HG03575 (cell line): ENCODE measurements around the gene SIK3.

Experiments used
- ATAC-seq: cut with Tn5 transposase; IDR thresholded peaks from one replicate; pipeline ENCODE4 v1.9.1; 2021; ENCODE audit not compliant: unreplicated experiment, insufficient number of reproducible peaks, low FRiP score; ENCODE audit errors: extremely low read depth

Gene SIK3

GRCh38 chr11:116893437-116893836 is 204.8 kb downstream of the SIK3 start:
- no peak for ATAC-seq

DNA sequence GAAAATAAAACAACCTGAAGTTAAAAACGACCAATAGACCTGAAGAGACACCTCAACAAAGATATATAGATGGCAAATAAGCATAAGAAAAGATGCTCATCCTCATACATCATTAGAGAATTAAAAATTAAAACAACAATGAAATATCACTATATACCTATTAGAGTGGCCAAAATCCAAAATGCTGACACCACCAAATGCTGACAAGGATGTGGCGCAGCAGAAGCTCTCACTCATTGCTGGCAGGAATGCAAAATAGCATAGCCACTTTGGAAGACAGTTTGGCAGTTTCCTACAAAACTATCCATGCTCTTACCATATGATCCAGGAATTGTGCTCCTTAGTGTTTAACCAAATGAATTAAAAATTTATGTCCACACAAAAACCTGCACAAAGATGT is 205.9 kb downstream of the SIK3 start:
- no peak for ATAC-seq

- no peak for ATAC-seq
These were observed 206.5 kb downstream of the SIK3 start for GRCh38 chr11:116891746-116892145.

- no peak for ATAC-seq
These were observed 207.6 kb downstream of the SIK3 start for GRCh38 chr11:116890607-116891006.

DNA sequence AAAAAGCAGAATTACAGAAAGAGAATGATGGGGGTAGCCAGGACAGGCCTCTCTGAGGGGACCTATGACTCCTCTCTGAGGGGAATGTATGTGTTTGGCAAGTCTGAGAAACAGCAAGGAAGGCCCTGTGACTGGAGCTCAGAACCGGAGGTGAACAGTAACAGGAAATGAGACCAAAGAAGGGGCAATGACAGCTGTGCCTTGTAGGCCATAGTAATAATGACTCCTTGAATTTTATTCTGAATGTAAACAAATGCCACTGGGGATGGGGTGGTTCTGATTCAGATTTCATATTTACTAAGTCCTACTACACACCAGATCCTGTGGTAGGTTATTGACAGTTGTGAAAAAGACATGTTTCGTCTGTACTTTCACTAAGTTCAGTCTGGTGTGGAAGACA is 208.0 kb downstream of the SIK3 start:
- ATAC-seq: no peak

GRCh38 chr11:116888884-116889549 is 209.2 kb downstream of the SIK3 start:
- ATAC-seq: no peak

DNA sequence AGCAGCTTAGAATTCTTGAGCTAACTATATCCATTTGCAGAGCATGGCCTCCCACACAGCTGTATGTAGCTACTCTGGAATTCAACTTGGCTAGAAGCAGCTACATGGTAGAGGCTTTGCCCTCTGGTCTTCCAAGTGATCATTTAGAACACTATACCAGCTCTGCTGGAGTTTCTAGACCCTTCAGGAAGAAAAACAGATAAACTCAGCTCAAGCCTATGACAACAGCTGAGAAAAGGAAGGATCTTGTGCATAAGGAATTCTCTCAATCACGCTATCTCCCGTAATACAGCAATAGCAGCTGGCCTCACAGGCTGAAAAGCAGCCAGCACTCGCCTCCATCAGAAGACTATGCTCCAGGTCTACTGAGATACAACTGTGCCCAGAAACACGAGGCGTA is 210.2 kb downstream of the SIK3 start:
- no peak for ATAC-seq

GRCh38 chr11:116885951-116886655 is 212.1 kb downstream of the SIK3 start:
- ATAC-seq: no peak

DNA sequence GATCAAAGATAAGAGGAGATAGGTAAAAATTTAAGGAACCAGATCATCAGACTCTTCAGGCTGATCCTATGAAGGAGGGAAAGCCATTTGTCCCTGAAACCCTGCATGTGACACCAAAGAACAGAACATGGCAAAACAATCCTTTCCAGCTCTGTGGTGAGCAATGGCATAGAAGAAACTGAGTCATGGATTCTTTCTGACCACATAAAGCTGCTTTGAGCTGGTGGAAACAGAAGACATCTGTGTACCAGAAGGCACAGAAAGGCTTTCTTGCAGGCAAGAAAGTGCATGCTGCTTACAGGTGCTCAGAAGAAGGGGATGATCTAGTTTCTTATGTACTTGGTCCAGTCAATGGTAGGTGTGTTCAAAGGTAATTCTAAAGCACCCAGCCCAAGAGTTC is 215.8 kb downstream of the SIK3 start:
- no peak for ATAC-seq

GRCh38 chr11:116881143-116881542 is 217.1 kb downstream of the SIK3 start:
- ATAC-seq: no peak

- no peak for ATAC-seq
These were observed 218.2 kb downstream of the SIK3 start for GRCh38 chr11:116879800-116880625.

- no peak for ATAC-seq
These were observed 221.6 kb downstream of the SIK3 start for GRCh38 chr11:116876656-116877055.

GRCh38 chr11:116875194-116875593 is 223.0 kb downstream of the SIK3 start:
- ATAC-seq: no peak

DNA sequence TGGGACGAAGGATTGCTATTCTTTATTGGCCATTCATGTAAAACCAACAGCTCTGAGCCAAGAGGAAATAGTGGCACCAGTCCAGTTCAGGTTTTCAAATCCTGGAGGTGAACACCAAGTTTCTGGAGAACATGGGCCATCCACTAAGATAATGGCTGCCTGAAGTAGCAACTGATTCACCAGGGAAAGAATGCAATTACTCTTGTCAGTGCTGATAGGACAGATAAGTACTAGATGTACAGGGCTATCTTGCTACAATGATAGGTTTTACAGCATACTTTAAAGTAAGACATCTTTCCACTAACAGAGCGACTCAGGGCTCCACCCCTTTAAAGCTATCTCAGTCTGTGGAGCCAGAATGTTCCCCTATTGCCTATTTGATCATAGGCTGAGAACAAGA is 224.0 kb downstream of the SIK3 start:
- no peak for ATAC-seq

DNA sequence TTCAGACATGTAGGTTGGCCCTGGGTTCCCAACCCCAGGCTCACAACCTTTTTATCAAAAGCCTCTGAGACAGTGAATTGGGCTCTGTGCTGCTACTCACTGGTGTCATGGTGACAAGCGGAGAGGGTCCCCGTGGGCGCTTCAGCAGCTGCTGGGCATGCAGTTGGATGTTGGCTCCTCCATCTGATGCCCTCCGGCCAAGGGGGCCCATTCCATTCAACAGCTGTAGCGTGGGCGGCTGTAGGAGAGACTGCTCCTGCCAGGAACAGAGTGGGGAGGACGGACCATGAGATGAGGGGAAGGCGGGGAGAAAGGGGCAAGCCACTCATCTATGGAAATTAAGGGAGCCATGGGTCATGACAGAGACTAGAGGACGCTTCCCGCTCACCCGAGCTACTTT is 224.8 kb downstream of the SIK3 start:
- ATAC-seq: no peak

DNA sequence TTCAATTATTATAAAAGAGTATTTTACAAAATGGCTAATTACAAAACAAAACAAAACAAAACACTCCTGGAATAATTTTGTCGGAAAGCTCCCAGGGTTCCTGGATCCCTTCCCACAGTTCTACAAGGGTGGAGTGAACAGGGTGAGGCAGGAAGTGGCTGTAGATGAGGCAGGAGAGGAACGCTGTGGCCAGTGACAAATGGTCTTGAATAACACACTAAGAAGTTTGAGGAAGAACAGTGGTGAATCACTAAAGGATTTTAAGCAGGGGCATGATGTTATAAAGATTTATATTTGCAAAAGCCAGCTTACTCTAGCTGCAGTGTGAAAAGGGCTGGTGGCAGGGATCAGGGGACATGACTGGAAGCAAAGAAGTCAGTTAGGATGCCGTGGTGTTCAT is 227.0 kb downstream of the SIK3 start:
- ATAC-seq: no peak

DNA sequence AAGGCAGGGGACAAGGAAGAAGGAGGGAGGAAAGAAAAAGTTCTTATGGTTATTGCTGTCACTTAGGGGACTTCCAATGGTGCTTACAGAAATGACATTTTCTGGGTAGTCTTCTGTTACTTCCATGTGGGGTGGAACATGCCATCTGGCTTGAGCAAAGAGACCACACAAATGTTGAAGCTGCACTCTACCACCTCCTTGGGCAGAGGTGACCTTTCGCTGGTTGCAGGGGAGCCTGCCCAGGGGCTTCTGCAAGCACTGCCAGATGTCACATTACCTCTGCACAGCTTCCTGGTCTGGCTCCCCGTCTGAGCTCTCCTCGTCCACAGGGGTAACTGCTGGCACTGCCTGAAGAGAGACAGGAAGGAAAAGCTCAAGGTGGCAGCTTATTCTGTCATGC is 228.2 kb downstream of the SIK3 start:
- ATAC-seq: no peak

- ATAC-seq: no peak
These were observed 228.6 kb downstream of the SIK3 start for GRCh38 chr11:116869610-116870009.

DNA sequence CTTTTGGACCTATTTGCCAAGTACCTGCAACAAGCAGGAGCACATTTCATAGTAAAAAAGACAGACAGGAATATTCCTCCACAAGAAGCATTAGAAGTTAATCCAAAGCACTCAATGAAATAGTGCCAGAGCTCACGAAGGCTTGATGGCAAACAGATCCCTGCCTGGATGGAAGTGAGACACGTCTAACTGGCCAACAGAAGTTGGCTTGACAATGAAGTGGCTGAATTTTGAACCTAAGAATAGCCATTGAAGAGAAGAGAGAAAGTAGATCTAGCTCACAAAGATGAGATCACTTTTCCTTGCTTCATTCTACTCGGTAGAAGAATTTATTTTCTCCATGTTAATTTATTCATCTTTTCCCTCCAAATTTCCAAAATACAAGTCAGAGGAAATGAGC is 230.2 kb downstream of the SIK3 start:
- no peak for ATAC-seq

GRCh38 chr11:116867619-116868018 is 230.6 kb downstream of the SIK3 start:
- no peak for ATAC-seq
